ENCODE measurements around the gene HOXA9.

The HOXA9 gene

DNA sequence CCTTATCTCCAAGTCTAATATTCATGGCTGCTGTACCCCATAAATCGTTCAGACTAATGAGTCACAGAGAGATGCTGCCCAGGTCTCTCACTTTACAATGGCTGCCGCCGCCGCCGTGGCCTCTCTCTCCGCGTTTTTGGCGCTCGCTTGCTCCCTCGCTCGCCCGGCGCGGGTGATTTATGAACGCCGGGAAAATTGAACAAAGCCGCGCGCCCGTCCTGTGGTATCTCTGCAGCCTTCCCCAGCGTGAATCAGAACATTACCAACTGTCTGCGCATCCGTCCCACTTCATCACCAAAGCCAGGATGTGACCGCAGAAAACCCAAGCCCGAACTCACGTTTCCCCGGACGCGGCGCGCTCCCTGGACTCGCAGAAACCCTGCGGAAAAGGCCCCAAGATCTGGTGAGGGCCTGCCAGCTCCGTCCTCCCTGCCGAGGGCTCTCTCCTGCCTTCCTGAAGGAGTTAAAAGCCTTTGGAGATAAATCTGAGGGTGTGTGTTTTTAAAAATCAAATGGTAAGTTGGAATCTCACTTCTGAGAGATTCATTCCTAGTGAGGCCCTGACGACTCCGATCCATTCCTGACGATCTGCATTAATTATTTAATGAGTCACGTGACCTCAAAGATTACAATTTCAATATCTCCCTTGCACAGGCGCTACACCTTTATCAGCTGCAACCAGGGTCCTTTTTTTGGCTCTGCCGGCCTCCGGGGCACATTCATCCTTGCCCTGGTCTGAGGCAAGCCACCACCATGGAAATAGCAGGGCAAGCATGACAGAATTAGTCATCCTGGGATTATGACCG, 41.0 kb downstream of the HOXA9 start:
- no peak for TF ChIP-seq CTCF (IDR thresholded peaks at IDR 0.05)

GRCh38 chr7:27123477-27124053, 41.8 kb downstream of the HOXA9 start:
- no peak for TF ChIP-seq CTCF (IDR thresholded peaks at IDR 0.05)

DNA sequence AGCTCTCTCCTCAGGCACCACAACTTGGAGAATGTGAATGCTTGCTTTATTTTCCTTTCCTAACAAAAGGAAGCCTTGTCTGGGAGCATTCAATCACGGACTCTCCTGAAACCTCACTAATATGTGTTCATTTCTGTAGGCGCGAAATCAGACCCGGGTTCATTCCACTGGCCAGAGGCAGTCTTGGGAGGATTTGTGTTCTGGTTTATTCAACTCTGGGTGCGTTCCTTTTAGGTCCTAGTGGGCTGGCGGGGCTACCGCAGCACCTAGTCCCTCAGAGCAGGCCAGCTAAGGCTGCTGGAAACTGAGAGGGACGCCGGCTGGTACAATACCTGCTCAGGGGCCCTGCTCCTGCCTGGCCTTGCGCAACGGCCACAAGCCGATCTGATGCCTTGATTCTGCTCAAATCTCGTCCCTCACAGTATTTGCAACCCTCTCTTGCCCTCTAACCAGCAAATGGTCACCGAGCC, 42.3 kb downstream of the HOXA9 start:
- TF ChIP-seq CTCF (IDR thresholded peaks at IDR 0.05) = no peak

DNA sequence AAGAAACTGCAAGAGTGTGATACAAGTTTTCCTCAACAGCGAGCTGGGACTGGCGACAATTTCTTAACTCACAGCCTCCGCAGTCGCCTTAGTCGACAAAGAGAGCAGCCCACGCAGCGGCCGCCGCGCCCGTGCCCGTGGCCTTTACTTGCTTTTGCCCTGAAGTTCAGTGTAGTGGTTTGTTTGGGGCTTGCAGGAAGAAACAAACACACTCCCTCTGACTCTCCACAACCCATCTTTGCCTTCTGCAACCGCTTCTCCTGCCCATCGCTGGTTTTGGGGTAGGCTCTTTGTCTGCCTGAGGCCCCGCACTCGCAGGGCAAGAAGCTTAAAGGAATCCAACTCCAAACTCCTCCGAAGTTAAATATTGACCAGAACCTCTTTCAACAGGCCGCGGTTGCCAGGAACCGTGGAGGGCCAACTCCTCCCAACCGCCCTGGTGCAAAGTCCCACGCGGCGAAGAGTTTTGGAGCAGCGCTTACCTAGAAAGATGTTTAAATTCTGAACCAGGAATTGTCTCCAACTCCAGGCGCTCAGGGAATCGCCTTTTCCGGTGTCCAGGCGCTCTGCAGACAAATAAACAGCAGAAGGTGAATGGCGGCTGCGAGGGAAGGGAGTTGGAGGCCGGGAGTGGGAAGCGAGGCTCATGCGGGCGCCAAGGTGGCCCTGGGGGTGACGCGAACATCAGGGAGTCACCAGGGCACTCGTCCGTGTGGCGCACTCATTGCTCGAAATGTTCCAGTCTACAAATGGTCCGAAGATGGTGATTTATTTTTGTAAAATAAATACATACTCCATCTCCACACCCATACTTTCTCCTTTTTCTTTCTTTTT, 43.0 kb downstream of the HOXA9 start:
- TF ChIP-seq CTCF (IDR thresholded peaks at IDR 0.05) = no peak

- TF ChIP-seq CTCF (IDR thresholded peaks at IDR 0.05) = no peak
These were observed 43.7 kb downstream of the HOXA9 start for GRCh38 chr7:27121684-27122076.

DNA sequence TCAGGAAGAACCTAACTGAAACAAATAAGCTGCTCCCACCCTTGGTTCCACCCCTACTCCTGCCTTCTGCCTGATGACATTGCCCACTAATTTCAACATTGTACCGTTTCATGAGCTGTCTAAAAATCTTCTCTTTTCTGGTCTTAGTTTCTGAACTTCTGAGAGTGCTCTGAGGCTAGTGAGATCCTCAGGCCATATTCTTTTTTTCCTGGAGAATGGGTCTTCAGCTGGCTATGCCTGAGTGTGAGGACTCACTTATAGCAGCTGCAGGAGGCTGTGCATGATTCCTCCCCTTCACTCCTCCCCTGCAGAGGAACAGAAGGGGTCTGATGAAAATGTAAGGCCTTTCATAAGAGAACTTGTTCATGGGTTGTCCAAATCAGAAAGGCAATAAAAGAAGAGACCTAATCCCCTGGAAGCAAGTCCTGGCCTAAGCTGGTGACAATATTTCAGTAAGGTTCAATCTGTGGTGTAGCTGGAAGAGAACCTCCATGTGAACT, 45.9 kb downstream of the HOXA9 start:
- TF ChIP-seq CTCF (IDR thresholded peaks at IDR 0.05) = no peak

- TF ChIP-seq CTCF (IDR thresholded peaks at IDR 0.05) = no peak
These were observed 46.8 kb downstream of the HOXA9 start for GRCh38 chr7:27118580-27118979.
